ENCODE measurements around the gene ACOXL.

- no peak for TF ChIP-seq SMAD3 (CRISPR knock-in tag; conservative IDR thresholded peaks at IDR 0.05)
- no peak for TF ChIP-seq ZNF143 (CRISPR knock-in tag; IDR thresholded peaks at IDR 0.05)
- TF ChIP-seq ZFX (CRISPR knock-in tag; IDR thresholded peaks at IDR 0.05) = no peak
- TF ChIP-seq POLR2A (conservative IDR thresholded peaks at IDR 0.05) = no peak
- TF ChIP-seq CREB3 (tag; conservative IDR thresholded peaks at IDR 0.05; ENCODE audit: low read depth) = no peak
Observed at GRCh38 chr2:110875384-110875725, 143.0 kb downstream of the ACOXL start.

Data from K562 (cell line).